SK-N-SH (cell line): Measurements from ENCODE around the gene PLAC9. TPM values are rescaled to one million over a fixed set of nuclear protein-coding genes. Genes with fewer than 3 reads are reported as not detected.

Source experiments
- CTCF ChIA-PET: fragments of 300-600, 350-600 bp; formaldehyde crosslinking; extraction: SDS; loops from one replicate; lab custom pipeline; 2021; lab: Yijun Ruan, JAX
- POLR2A ChIA-PET: fragments of 350-600 bp; sonication (Branson Sonifier 250); formaldehyde crosslinking; extraction: SDS; loops from one replicate; lab custom pipeline; 2020; ENCODE audit warnings: antibody characterized with exemption, inconsistent platforms; lab: Yijun Ruan, JAX
- DNase-seq: peaks from one replicate; pipeline ENCODE4 v3.0.0; 2012
- H2AFZ ChIP-seq: fragments of 200-600 bp; sonication (generic); 2 replicates; pipeline ENCODE4 v1.8.1; 2016; ENCODE audit warnings: antibody characterized with exemption, mild to moderate bottlenecking, low read depth
- H3F3A ChIP-seq: fragments of 200-600 bp; sonication (generic); replicated peaks from 2 replicates; pipeline ENCODE3; 2016; ENCODE audit warnings: antibody characterized with exemption, mild to moderate bottlenecking; ENCODE audit not compliant: insufficient read depth
- H3K27ac ChIP-seq, 2 experiments: fragments of 200-500 bp in 1 of 2; fragments of 200-600 bp in 1 of 2; sonication (Bioruptor generic) in 1 of 2; sonication (generic), shearing (Covaris generic) in 1 of 2; 2 replicates each; pipeline versions ENCODE4 v1.5.1 to v1.6.1; 2014 to 2016; ENCODE audit warnings: low read depth in 2 of 2, inconsistent platforms in 1 of 2, low read length in 1 of 2, mild to moderate bottlenecking in 1 of 2, mixed read lengths in 1 of 2
- H3K27me3 ChIP-seq: fragments of 200-600 bp; sonication (generic), shearing (Covaris generic); 2 replicates; pipeline ENCODE4 v1.6.1; 2016; ENCODE audit warnings: mixed run types; ENCODE audit not compliant: insufficient read depth
- H3K36me3 ChIP-seq, 2 experiments: fragments of 200-500 bp in 1 of 2; fragments of 200-600 bp in 1 of 2; sonication (Bioruptor generic) in 1 of 2; sonication (generic) in 1 of 2; replicated peaks in 1 of 2; 2 replicates each; pipeline versions ENCODE3 to v1.5.1; 2014 to 2016; ENCODE audit warnings: low read length in 1 of 2, mild to moderate bottlenecking in 1 of 2; ENCODE audit not compliant: insufficient read depth in 2 of 2, control insufficient read depth in 1 of 2
- H3K4me1 ChIP-seq, 2 experiments: fragments of 200-500 bp in 1 of 2; fragments of 200-600 bp in 1 of 2; sonication (Bioruptor generic) in 1 of 2; sonication (generic), shearing (Covaris generic) in 1 of 2; 2 replicates each; pipeline versions ENCODE4 v1.5.1 to v1.6.1; 2014 to 2016; ENCODE audit warnings: low read depth in 1 of 2, low read length in 1 of 2, mixed run types in 1 of 2; ENCODE audit not compliant: insufficient read depth in 2 of 2, control insufficient read depth in 1 of 2
- H3K4me2 ChIP-seq: fragments of 200-600 bp; sonication (generic), shearing (Covaris generic); 2 replicates; pipeline ENCODE4 v1.6.1; 2017; ENCODE audit warnings: mixed run types
- H3K4me3 ChIP-seq, 2 experiments: fragments of 200-500 bp in 1 of 2; fragments of 200-600 bp in 1 of 2; sonication (Bioruptor generic) in 1 of 2; sonication (generic), shearing (Covaris generic) in 1 of 2; 2 replicates each; pipeline versions ENCODE4 v1.5.1 to v1.8.1; 2014 to 2016; ENCODE audit warnings: low read depth in 2 of 2, inconsistent platforms in 1 of 2, low read length in 1 of 2, mild to moderate bottlenecking in 1 of 2, mixed read lengths in 1 of 2, moderate library complexity in 1 of 2
- H3K79me2 ChIP-seq: fragments of 200-600 bp; sonication (generic); 2 replicates; pipeline ENCODE4 v1.8.1; 2017; ENCODE audit warnings: mild to moderate bottlenecking; ENCODE audit not compliant: insufficient read depth
- H3K9ac ChIP-seq: fragments of 200-600 bp; sonication (generic); 2 replicates; pipeline ENCODE4 v1.6.1; 2017; ENCODE audit warnings: mixed run types
- H3K9me2 ChIP-seq: fragments of 200-600 bp; sonication (generic); 2 replicates; pipeline ENCODE4 v1.6.1; 2017; ENCODE audit warnings: mixed run types
- H3K9me3 ChIP-seq: fragments of 200-600 bp; sonication (generic); 2 replicates; pipeline ENCODE4 v1.6.1; 2017; ENCODE audit warnings: mixed run types, mild to moderate bottlenecking, moderate library complexity
- H4K20me1 ChIP-seq: fragments of 200-600 bp; sonication (generic); 2 replicates; pipeline ENCODE4 v1.6.1; 2017; ENCODE audit warnings: mild to moderate bottlenecking, mixed run types; ENCODE audit not compliant: insufficient read depth
- CHD2 ChIP-seq: fragments of 150-350 bp; IDR thresholded peaks from 2 replicates; pipeline ENCODE4 v1.6.1; 2018; ENCODE audit warnings: low read length; ENCODE audit not compliant: partially characterized antibody
- ELF1 ChIP-seq: IDR thresholded peaks from 2 replicates; pipeline ENCODE4 v1.4.0; 2012
- EP300 ChIP-seq, 2 experiments: IDR thresholded peaks; 2 replicates each; pipeline versions ENCODE4 v1.4.0 to v1.6.1; 2012; ENCODE audit warnings: borderline replicate concordance in 1 of 2, low read depth in 1 of 2, low read length in 1 of 2
- FOSL2 ChIP-seq: IDR thresholded peaks from 2 replicates; pipeline ENCODE4 v1.4.0; 2012; ENCODE audit warnings: low read depth, mild to moderate bottlenecking, moderate library complexity, borderline replicate concordance
- FOXJ3 ChIP-seq: sonication (generic); formaldehyde crosslinking; IDR thresholded peaks from 2 replicates; pipeline ENCODE4 v1.5.1; 2020; ENCODE audit warnings: mild to moderate bottlenecking, missing genetic modification reagents
- GATA2 ChIP-seq: sonication (generic); formaldehyde crosslinking; IDR thresholded peaks from 2 replicates; pipeline ENCODE4 v1.5.0; 2020; ENCODE audit warnings: mild to moderate bottlenecking, missing genetic modification reagents
- JUND ChIP-seq: IDR thresholded peaks from 2 replicates; pipeline ENCODE4 v1.4.0; 2012
- MAX ChIP-seq: IDR thresholded peaks from 2 replicates; pipeline ENCODE4 v1.4.0; 2012; ENCODE audit warnings: low read depth
- MXI1 ChIP-seq: IDR thresholded peaks from 2 replicates; pipeline ENCODE4 v1.6.1; 2012; ENCODE audit warnings: mild to moderate bottlenecking, low read depth, low read length, improper control_type of control experiment
- NRF1 ChIP-seq: IDR thresholded peaks from 2 replicates; pipeline ENCODE4 v1.6.1; 2012; ENCODE audit warnings: low read depth, mild to moderate bottlenecking, low read length
- PBX3 ChIP-seq: IDR thresholded peaks from 2 replicates; pipeline ENCODE4; 2012
- RCOR1 ChIP-seq: fragments of 150-350 bp; IDR thresholded peaks from 2 replicates; pipeline ENCODE4 v1.6.1; 2017; ENCODE audit warnings: antibody characterized with exemption, low read length
- RXRA ChIP-seq: IDR thresholded peaks from 2 replicates; pipeline ENCODE4 v1.4.0; 2012; ENCODE audit warnings: low read depth, mild to moderate bottlenecking, borderline replicate concordance
- SIN3A ChIP-seq: IDR thresholded peaks from 2 replicates; pipeline ENCODE4 v1.6.1; 2012; ENCODE audit warnings: low read depth, mild to moderate bottlenecking, low read length, moderate library complexity, borderline replicate concordance
- TAF1 ChIP-seq: IDR thresholded peaks from 2 replicates; pipeline ENCODE4 v1.6.1; 2012; ENCODE audit warnings: low read depth, mild to moderate bottlenecking, low read length, moderate library complexity, borderline replicate concordance
- TCF12 ChIP-seq: IDR thresholded peaks from 2 replicates; pipeline ENCODE4 v1.4.0; 2012
- TEAD4 ChIP-seq: IDR thresholded peaks from 2 replicates; pipeline ENCODE4 v1.4.0; 2012; ENCODE audit warnings: mild to moderate bottlenecking, borderline replicate concordance; ENCODE audit not compliant: insufficient read depth
- WGBS: methylation state at CpG from one replicate; pipeline ENCODE4 v1.1.6; 2017; ENCODE audit warnings: low lambda C conversion rate; 5-methylcytosine and 5-hydroxymethylcytosine counted together
- polyA plus RNA-seq, 3 experiments: library from polyadenylated mRNA; depleted of rRNA; stranded (reverse); fragments of >200 nt; gene quantifications; 2 replicates each; pipeline ENCODE4 v1.2.3, GENCODE V29; 2012
- TF ChIP-seq, protein P1 (sequence below): fragments of 200-600 bp; sonication (generic); IDR thresholded peaks from 2 replicates; pipeline ENCODE4 v1.6.1; 2017; ENCODE audit warnings: antibody characterized with exemption, mild to moderate bottlenecking, moderate library complexity
- TF ChIP-seq, protein P2 (sequence below): IDR thresholded peaks from 2 replicates; pipeline ENCODE4 v1.4.0; 2012; ENCODE audit warnings: low read depth, borderline replicate concordance
- TF ChIP-seq, protein P3 (sequence below): IDR thresholded peaks from 2 replicates; pipeline ENCODE4 v1.4.0; 2012; ENCODE audit warnings: low read depth, borderline replicate concordance
- TF ChIP-seq, protein P4 (sequence below): IDR thresholded peaks from 2 replicates; pipeline ENCODE4 v1.6.1; 2012; ENCODE audit warnings: mild to moderate bottlenecking, low read depth, low read length, moderate library complexity

Gene PLAC9
- polyA plus RNA-seq, 1 of the 3 experiments (the other 2 are of a cell fraction), result 0.21 TPM

- TF ChIP-seq, protein P1, sequence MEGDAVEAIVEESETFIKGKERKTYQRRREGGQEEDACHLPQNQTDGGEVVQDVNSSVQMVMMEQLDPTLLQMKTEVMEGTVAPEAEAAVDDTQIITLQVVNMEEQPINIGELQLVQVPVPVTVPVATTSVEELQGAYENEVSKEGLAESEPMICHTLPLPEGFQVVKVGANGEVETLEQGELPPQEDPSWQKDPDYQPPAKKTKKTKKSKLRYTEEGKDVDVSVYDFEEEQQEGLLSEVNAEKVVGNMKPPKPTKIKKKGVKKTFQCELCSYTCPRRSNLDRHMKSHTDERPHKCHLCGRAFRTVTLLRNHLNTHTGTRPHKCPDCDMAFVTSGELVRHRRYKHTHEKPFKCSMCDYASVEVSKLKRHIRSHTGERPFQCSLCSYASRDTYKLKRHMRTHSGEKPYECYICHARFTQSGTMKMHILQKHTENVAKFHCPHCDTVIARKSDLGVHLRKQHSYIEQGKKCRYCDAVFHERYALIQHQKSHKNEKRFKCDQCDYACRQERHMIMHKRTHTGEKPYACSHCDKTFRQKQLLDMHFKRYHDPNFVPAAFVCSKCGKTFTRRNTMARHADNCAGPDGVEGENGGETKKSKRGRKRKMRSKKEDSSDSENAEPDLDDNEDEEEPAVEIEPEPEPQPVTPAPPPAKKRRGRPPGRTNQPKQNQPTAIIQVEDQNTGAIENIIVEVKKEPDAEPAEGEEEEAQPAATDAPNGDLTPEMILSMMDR, result no peak
- TF ChIP-seq TCF12 (no peak), SIN3A (no peak), FOXJ3 (CRISPR knock-in tag) (no peak), RXRA (no peak)
Measured at GRCh38 chr10:80172896-80173295, 40.4 kb downstream of the PLAC9 start (continued).

DNA sequence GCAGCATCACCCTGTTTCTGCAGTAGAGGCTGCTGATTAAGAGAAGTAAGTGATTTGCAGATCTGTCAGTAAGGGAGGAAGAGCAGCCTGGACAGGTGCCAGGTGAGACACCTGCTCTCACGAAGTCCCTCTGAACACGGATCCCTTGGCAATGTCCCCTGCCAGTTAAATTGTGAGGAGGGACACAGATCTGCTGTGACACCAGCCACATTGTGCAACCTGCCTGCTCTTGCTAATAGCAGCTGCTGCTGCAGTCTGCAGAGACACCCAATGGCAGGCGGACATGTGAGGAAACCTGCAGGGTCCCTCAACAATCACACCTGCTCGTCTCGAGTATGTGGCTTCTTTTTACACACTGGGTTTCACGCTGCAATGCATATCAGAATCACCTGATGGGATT is 40.9 kb downstream of the PLAC9 start:
- Histone ChIP-seq H3K4me3 (no peak overlapping the region), H3K36me3 (peaks cover 0 to 9% of the 10 kb centered on the region in 2 experiments), H3K27ac (no peak overlapping the region), H3F3A (no peaks in the 10 kb centered on the region), H4K20me1 (peaks cover 17% of the 10 kb centered on the region; the same call in 1 of the 2 replicates), H3K9me3 (no peaks in the 10 kb centered on the region), H2AFZ (no peak overlapping the region), H3K27me3 (no peaks in the 10 kb centered on the region), H3K4me2 (no peak overlapping the region), H3K9me2 (no peaks in the 10 kb centered on the region), H3K9ac (no peak overlapping the region), H3K4me1 (no peaks in the 10 kb centered on the region; a peak in 2 of 4 replicates), H3K79me2 (no peaks in the 10 kb centered on the region)
- DNase-seq, result no peak
- 83% methylated on average over 4 of the region's 6 CpGs for WGBS
- CTCF ChIA-PET, result interaction anchor here (1.1 to 1.2 kb wide), 2 partner anchors 11 to 30 kb away, joined by 3 to 4 read pairs; no protein-coding TSS in a partner anchor
- TF ChIP-seq FOSL2, result no peak
- TF ChIP-seq TCF12, result no peak
- no peak for TF ChIP-seq RCOR1
- TF ChIP-seq MXI1, result no peak
- TF ChIP-seq, protein P2, sequence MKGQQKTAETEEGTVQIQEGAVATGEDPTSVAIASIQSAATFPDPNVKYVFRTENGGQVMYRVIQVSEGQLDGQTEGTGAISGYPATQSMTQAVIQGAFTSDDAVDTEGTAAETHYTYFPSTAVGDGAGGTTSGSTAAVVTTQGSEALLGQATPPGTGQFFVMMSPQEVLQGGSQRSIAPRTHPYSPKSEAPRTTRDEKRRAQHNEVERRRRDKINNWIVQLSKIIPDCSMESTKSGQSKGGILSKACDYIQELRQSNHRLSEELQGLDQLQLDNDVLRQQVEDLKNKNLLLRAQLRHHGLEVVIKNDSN, result no peak
- TF ChIP-seq SIN3A, result no peak
- TF ChIP-seq, protein P3, sequence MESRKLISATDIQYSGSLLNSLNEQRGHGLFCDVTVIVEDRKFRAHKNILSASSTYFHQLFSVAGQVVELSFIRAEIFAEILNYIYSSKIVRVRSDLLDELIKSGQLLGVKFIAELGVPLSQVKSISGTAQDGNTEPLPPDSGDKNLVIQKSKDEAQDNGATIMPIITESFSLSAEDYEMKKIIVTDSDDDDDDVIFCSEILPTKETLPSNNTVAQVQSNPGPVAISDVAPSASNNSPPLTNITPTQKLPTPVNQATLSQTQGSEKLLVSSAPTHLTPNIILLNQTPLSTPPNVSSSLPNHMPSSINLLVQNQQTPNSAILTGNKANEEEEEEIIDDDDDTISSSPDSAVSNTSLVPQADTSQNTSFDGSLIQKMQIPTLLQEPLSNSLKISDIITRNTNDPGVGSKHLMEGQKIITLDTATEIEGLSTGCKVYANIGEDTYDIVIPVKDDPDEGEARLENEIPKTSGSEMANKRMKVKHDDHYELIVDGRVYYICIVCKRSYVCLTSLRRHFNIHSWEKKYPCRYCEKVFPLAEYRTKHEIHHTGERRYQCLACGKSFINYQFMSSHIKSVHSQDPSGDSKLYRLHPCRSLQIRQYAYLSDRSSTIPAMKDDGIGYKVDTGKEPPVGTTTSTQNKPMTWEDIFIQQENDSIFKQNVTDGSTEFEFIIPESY, result no peak
- TF ChIP-seq PBX3, result no peak
- TF ChIP-seq JUND, result no peak
- TF ChIP-seq, protein P4, sequence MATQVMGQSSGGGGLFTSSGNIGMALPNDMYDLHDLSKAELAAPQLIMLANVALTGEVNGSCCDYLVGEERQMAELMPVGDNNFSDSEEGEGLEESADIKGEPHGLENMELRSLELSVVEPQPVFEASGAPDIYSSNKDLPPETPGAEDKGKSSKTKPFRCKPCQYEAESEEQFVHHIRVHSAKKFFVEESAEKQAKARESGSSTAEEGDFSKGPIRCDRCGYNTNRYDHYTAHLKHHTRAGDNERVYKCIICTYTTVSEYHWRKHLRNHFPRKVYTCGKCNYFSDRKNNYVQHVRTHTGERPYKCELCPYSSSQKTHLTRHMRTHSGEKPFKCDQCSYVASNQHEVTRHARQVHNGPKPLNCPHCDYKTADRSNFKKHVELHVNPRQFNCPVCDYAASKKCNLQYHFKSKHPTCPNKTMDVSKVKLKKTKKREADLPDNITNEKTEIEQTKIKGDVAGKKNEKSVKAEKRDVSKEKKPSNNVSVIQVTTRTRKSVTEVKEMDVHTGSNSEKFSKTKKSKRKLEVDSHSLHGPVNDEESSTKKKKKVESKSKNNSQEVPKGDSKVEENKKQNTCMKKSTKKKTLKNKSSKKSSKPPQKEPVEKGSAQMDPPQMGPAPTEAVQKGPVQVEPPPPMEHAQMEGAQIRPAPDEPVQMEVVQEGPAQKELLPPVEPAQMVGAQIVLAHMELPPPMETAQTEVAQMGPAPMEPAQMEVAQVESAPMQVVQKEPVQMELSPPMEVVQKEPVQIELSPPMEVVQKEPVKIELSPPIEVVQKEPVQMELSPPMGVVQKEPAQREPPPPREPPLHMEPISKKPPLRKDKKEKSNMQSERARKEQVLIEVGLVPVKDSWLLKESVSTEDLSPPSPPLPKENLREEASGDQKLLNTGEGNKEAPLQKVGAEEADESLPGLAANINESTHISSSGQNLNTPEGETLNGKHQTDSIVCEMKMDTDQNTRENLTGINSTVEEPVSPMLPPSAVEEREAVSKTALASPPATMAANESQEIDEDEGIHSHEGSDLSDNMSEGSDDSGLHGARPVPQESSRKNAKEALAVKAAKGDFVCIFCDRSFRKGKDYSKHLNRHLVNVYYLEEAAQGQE, result no peak
- TF ChIP-seq NRF1, result no peak
- no peak for TF ChIP-seq EP300 (IDR thresholded peaks at IDR 0.05; ENCODE audit: borderline replicate concordance in 1 of 2, low read depth in 1 of 2, low read length in 1 of 2)
- TF ChIP-seq GATA2, result no peak
- no peak for TF ChIP-seq CHD2
- no peak for TF ChIP-seq TEAD4
- TF ChIP-seq MAX, result no peak
- TF ChIP-seq TAF1, result no peak
- no peak for TF ChIP-seq RXRA
- no peak for TF ChIP-seq ELF1
- TF ChIP-seq, all 33 proteins: peak for 0
- POLR2A ChIA-PET, result no interaction called here
